ENCODE data around the gene COL1A2.

Gene COL1A2

GRCh38 chr7:94394437-94395140 is at the start of gene COL1A2:
Gene COL1A2 (plus strand): TSS chr7:94394895. CDS start chr7:94395032, 137 bp downstream.
- no peak within 1 kb of the TSS for H3K27ac Mint-ChIP-seq
- H3K9me3 Mint-ChIP-seq, result no peaks in the 10 kb centered on the region
- peaks cover 26% of the 10 kb centered on the region for H3K27me3 Mint-ChIP-seq
- H3K4me1 Mint-ChIP-seq (ENCODE audit: low read depth), result peaks cover 5% of the 10 kb centered on the region
- intact Hi-C loops (cut with micrococcal nuclease), result loop anchor here (1.0 to 10.0 kb wide), 4 partner anchors 107 to 950 kb away; no protein-coding TSS in a partner anchor
- no peaks in the 10 kb centered on the region for H3K36me3 Mint-ChIP-seq (ENCODE audit: low read depth)
- H3K4me3 Mint-ChIP-seq, result no peak within 1 kb of the TSS

DNA sequence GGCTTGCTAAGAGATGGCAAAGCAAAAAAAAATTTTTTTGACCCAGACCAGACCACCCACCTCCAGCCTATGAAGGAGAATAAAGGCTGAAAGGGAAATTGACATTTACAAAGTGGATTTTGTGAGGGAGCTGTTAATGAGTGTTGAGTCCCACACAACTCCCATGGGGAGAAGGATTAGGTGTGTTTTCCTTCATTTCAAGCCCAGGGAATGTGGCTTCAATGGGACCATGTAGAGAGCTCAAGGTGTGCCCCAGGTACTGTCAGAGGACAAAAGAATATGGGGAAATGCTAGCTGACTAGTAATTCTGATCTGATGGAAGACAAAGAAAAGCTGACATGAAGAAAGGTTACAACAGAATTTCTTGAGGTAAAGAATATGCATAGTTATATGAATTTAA is 48.8 kb upstream of the COL1A2 start:
- no peak overlapping the region for H3K4me3 Mint-ChIP-seq
- H3K27ac Mint-ChIP-seq, result no peak overlapping the region
- H3K4me1 Mint-ChIP-seq (ENCODE audit: low read depth), result no peaks in the 10 kb centered on the region
- intact Hi-C loops (cut with micrococcal nuclease), result no loop called here
- no peaks in the 10 kb centered on the region for H3K9me3 Mint-ChIP-seq
- H3K27me3 Mint-ChIP-seq, result no peaks in the 10 kb centered on the region
- H3K36me3 Mint-ChIP-seq (ENCODE audit: low read depth), result no peaks in the 10 kb centered on the region

DNA sequence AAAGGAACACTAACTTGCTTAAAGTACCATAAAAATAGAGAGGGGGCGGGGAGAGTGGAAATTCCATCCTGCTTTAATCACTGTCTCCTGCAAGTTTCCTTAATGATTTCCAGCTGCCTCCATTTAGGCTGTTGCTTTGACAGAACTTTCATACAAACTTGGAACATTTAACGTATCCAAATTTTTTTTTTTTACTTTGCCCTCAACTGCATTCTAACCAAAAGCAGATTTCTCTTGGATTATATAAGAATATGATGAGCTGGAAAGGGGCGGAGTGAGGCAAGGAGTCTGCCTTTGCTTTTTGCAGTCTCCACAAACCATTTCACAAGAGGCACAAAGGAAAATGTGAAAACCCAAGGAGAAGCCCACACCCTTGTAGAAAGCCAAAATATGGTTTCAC is 46.6 kb upstream of the COL1A2 start:
- H3K36me3 Mint-ChIP-seq (ENCODE audit: low read depth), result no peaks in the 10 kb centered on the region
- intact Hi-C loops (cut with micrococcal nuclease), result no loop called here

GRCh38 chr7:94350734-94351133 is 44.0 kb upstream of the COL1A2 start:
- Mint-ChIP-seq H3K27ac (no peak overlapping the region), H3K27me3 (peaks cover 2% of the 10 kb centered on the region)

More for the DNA sequence above, 46.6 kb upstream of the COL1A2 start:
- Mint-ChIP-seq H3K4me1 (ENCODE audit: low read depth) (no peaks in the 10 kb centered on the region), H3K4me3 (no peak overlapping the region), H3K9me3 (no peaks in the 10 kb centered on the region), H3K27me3 (no peaks in the 10 kb centered on the region), H3K27ac (no peak overlapping the region)

DNA sequence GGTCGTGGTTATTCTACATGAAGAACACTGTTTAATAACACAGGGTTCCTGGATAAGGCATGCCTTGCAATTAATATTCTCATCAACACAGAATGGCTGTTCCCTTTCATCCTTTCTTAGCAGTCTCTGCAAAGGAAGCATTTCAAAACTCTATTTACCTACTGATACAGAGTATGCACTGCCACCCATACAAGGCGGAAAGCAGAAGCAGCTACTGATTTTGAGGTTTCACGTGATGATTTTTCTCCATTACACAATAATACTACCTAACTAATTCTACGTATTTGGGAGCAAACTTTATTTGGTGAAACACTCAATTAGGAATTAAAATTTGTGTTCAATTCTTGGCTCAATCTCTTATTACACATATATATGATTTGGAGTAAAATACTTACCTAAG is 43.0 kb upstream of the COL1A2 start:
- no peaks in the 10 kb centered on the region for H3K9me3 Mint-ChIP-seq
- no peak overlapping the region for H3K4me3 Mint-ChIP-seq
- H3K36me3 Mint-ChIP-seq (ENCODE audit: low read depth), result no peaks in the 10 kb centered on the region
- intact Hi-C loops (cut with micrococcal nuclease), result no loop called here
- H3K27me3 Mint-ChIP-seq, result peaks cover 2% of the 10 kb centered on the region
- H3K27ac Mint-ChIP-seq, result no peak overlapping the region
- H3K4me1 Mint-ChIP-seq (ENCODE audit: low read depth), result no peaks in the 10 kb centered on the region

More at GRCh38 chr7:94350734-94351133, 44.0 kb upstream of the COL1A2 start:
- Mint-ChIP-seq H3K36me3 (ENCODE audit: low read depth) (no peaks in the 10 kb centered on the region), H3K4me1 (ENCODE audit: low read depth) (no peaks in the 10 kb centered on the region), H3K9me3 (no peaks in the 10 kb centered on the region), H3K4me3 (no peak overlapping the region)
- intact Hi-C loops (cut with micrococcal nuclease), result no loop called here

GRCh38 chr7:94352887-94353286 is 41.8 kb upstream of the COL1A2 start:
- Mint-ChIP-seq H3K27me3 (peaks cover 2% of the 10 kb centered on the region), H3K9me3 (no peaks in the 10 kb centered on the region), H3K27ac (no peak overlapping the region), H3K4me1 (ENCODE audit: low read depth) (no peaks in the 10 kb centered on the region), H3K36me3 (ENCODE audit: low read depth) (no peaks in the 10 kb centered on the region), H3K4me3 (no peak overlapping the region)
- intact Hi-C loops (cut with micrococcal nuclease), result no loop called here

GRCh38 chr7:94354953-94355352 is 39.7 kb upstream of the COL1A2 start:
- no peaks in the 10 kb centered on the region for H3K4me1 Mint-ChIP-seq (ENCODE audit: low read depth)
- H3K36me3 Mint-ChIP-seq (ENCODE audit: low read depth), result no peaks in the 10 kb centered on the region
- H3K27me3 Mint-ChIP-seq, result peaks cover 2% of the 10 kb centered on the region
- no peaks in the 10 kb centered on the region for H3K9me3 Mint-ChIP-seq
- intact Hi-C loops (cut with micrococcal nuclease), result no loop called here
- H3K27ac Mint-ChIP-seq, result no peak overlapping the region
- H3K4me3 Mint-ChIP-seq, result no peak overlapping the region

GRCh38 chr7:94355454-94355853 is 39.2 kb upstream of the COL1A2 start:
- H3K4me1 Mint-ChIP-seq (ENCODE audit: low read depth), result no peaks in the 10 kb centered on the region
- no peak overlapping the region for H3K27ac Mint-ChIP-seq
- H3K4me3 Mint-ChIP-seq, result no peak overlapping the region
- H3K27me3 Mint-ChIP-seq, result peaks cover 2% of the 10 kb centered on the region
- H3K36me3 Mint-ChIP-seq (ENCODE audit: low read depth), result no peaks in the 10 kb centered on the region
- H3K9me3 Mint-ChIP-seq, result no peaks in the 10 kb centered on the region
- intact Hi-C loops (cut with micrococcal nuclease), result no loop called here

GRCh38 chr7:94357076-94357475 is 37.6 kb upstream of the COL1A2 start:
- intact Hi-C loops (cut with micrococcal nuclease), result no loop called here
- H3K27ac Mint-ChIP-seq, result no peak overlapping the region

GRCh38 chr7:94360926-94361325 is 33.8 kb upstream of the COL1A2 start:
- no peaks in the 10 kb centered on the region for H3K27me3 Mint-ChIP-seq
- no peak overlapping the region for H3K27ac Mint-ChIP-seq
- H3K36me3 Mint-ChIP-seq (ENCODE audit: low read depth), result no peaks in the 10 kb centered on the region
- H3K4me3 Mint-ChIP-seq, result no peak overlapping the region
- intact Hi-C loops (cut with micrococcal nuclease), result no loop called here
- H3K9me3 Mint-ChIP-seq, result peaks cover 11% of the 10 kb centered on the region
- H3K4me1 Mint-ChIP-seq (ENCODE audit: low read depth), result no peaks in the 10 kb centered on the region

More at GRCh38 chr7:94357076-94357475, 37.6 kb upstream of the COL1A2 start:
- Mint-ChIP-seq H3K36me3 (ENCODE audit: low read depth) (no peaks in the 10 kb centered on the region), H3K4me3 (no peak overlapping the region), H3K4me1 (ENCODE audit: low read depth) (no peaks in the 10 kb centered on the region), H3K27me3 (peaks cover 2% of the 10 kb centered on the region), H3K9me3 (peaks cover 2% of the 10 kb centered on the region)

DNA sequence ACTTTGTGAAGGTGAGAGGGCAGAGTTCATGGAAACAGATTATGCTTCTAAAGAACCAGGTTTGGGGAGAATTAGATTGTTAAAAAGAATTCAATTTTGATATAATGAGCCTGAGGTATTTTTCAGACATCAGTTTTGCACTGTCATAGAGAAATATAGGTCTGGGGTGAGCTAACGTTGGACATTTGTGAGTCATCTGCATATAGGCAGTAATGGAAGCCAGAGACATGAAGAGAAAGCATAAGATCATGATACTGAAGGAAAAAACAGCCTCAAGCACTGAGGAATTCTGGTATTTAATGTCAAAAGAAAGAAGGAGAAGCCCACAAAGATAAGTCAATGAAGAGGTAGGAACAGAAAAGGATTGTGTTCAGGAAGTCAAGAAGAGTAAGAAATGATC is 32.4 kb upstream of the COL1A2 start:
- Mint-ChIP-seq H3K4me1 (ENCODE audit: low read depth) (no peaks in the 10 kb centered on the region), H3K4me3 (no peak overlapping the region), H3K27ac (no peak overlapping the region), H3K36me3 (ENCODE audit: low read depth) (no peaks in the 10 kb centered on the region), H3K27me3 (no peaks in the 10 kb centered on the region), H3K9me3 (peaks cover 11% of the 10 kb centered on the region)
- intact Hi-C loops (cut with micrococcal nuclease), result no loop called here

DNA sequence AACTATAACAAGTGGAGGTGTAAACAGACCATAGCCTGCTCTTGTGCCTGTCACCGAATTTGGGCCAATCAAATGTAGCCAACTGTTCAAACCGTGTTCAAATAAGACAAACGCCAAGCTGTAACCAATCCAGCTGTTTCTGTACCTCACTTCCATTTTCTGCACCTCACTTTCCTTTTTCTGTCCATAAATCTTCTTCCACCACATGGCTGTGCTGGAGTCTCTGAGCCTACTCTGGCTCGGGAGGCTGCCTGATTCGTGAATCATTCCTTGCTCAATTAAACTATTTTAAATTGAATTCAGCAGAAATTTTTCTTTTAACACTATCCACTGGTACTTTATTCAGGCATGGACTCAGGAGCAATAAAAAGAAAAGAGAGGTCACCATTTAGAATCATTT is 29.9 kb upstream of the COL1A2 start:
- H3K27ac Mint-ChIP-seq, result no peak overlapping the region
- intact Hi-C loops (cut with micrococcal nuclease), result no loop called here

DNA sequence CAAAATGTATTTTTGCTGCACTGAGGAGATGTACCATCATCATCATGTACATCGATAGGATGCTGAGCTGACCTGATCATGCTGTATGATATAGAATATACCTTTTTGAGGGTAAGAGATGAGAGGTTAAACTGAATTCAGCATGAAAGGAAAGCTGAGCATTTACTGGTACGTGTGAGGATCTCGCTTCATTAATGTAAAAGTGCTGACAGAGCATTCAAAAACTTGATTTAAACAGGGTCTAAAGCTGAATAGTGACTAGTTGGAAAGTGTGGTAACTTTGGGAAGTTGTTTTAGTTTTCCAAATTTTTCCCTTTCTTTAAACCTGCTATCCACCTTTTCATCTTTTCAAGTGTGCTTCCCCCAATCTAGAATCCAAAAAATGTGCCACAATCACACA is 28.5 kb upstream of the COL1A2 start:
- peaks cover 11% of the 10 kb centered on the region for H3K9me3 Mint-ChIP-seq
- no peak overlapping the region for H3K27ac Mint-ChIP-seq
- H3K27me3 Mint-ChIP-seq, result no peaks in the 10 kb centered on the region
- no peaks in the 10 kb centered on the region for H3K4me1 Mint-ChIP-seq (ENCODE audit: low read depth)
- no peak overlapping the region for H3K4me3 Mint-ChIP-seq
- intact Hi-C loops (cut with micrococcal nuclease), result no loop called here
- H3K36me3 Mint-ChIP-seq (ENCODE audit: low read depth), result no peaks in the 10 kb centered on the region

More for the DNA sequence above, 29.9 kb upstream of the COL1A2 start:
- peaks cover 11% of the 10 kb centered on the region for H3K9me3 Mint-ChIP-seq
- no peak overlapping the region for H3K4me3 Mint-ChIP-seq
- H3K27me3 Mint-ChIP-seq, result no peaks in the 10 kb centered on the region
- H3K36me3 Mint-ChIP-seq (ENCODE audit: low read depth), result no peaks in the 10 kb centered on the region
- no peaks in the 10 kb centered on the region for H3K4me1 Mint-ChIP-seq (ENCODE audit: low read depth)

DNA sequence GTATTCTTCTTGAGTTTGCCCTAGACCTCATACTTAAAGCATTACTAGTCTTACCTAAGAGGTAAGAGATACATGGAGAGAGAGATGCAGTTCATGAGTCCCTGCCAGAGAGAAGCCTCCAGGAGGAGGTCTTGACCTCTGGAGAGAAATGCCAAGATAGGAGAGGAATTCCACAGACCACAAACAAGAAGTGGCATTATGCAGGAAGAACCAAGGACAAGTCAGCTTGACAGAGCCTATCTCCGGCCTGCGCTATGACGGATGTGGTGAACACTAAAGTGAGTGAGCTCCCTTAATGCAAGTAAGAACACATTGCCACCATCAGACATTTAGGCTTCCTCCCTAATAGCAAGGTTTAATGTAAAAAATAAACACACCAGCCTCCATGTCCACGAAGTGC is 27.9 kb upstream of the COL1A2 start:
- H3K9me3 Mint-ChIP-seq, result peaks cover 11% of the 10 kb centered on the region
- H3K36me3 Mint-ChIP-seq (ENCODE audit: low read depth), result no peaks in the 10 kb centered on the region
- no peaks in the 10 kb centered on the region for H3K4me1 Mint-ChIP-seq (ENCODE audit: low read depth)
- no peaks in the 10 kb centered on the region for H3K27me3 Mint-ChIP-seq
- intact Hi-C loops (cut with micrococcal nuclease), result no loop called here
- H3K27ac Mint-ChIP-seq, result no peak overlapping the region
- no peak overlapping the region for H3K4me3 Mint-ChIP-seq

- Mint-ChIP-seq H3K36me3 (ENCODE audit: low read depth) (no peaks in the 10 kb centered on the region), H3K4me3 (no peak overlapping the region), H3K4me1 (ENCODE audit: low read depth) (no peaks in the 10 kb centered on the region), H3K27me3 (no peaks in the 10 kb centered on the region), H3K27ac (no peak overlapping the region), H3K9me3 (peaks cover 6% of the 10 kb centered on the region)
- intact Hi-C loops (cut with micrococcal nuclease), result no loop called here
Observed at GRCh38 chr7:94367949-94368348, 26.7 kb upstream of the COL1A2 start.
